K562 (cell line): Measurements from ENCODE around the gene SEC23B. TPM values are rescaled to one million over a fixed set of nuclear protein-coding genes. Genes with fewer than 3 reads are reported as not detected.
"Not testable (repeated sequence)": the region's sequence is repeated elsewhere in the genome, so short reads cannot be mapped to it uniquely, and the experiment has no call there.

Experiments
- ATAC-seq: fragments of 200-7000 bp; cut with Tn5 transposase; 3 replicates; pipeline ENCODE4 v1.9.1; 2020; ENCODE audit warnings: moderate library complexity
- BruUV-seq: library from RNA; stranded (reverse); fragments of 400-500 nt; replicated peaks from 2 replicates; lab custom pipeline; 2021; lab: Mats Ljungman, UMichigan
- CTCF ChIA-PET: fragments of 300-600 bp; formaldehyde crosslinking; extraction: SDS; loops from one replicate; lab custom pipeline; 2021; ENCODE audit warnings: low intra/inter-chr PET ratio; lab: Yijun Ruan, JAX
- POLR2A ChIA-PET: fragments of 300-600, 350-650 bp; sonication (Branson Sonifier 250); formaldehyde crosslinking; extraction: SDS; loops from one replicate; lab custom pipeline; 2021; ENCODE audit warnings: antibody characterized with exemption, inconsistent platforms; lab: Yijun Ruan, JAX
- DNase-seq, 4 experiments: peaks; one replicate each; pipeline versions ENCODE4 v3.0.0 to v3.0.0-alpha.2; 2011 to 2018; ENCODE audit warnings: low spot score in 3 of 4, mixed read lengths in 3 of 4; ENCODE audit errors: extremely low read depth in 1 of 4
- FAIRE-seq: peaks from 2 replicates; lab custom pipeline; 2011; peaks lifted over from hg19 to GRCh38; lab: Jason Lieb, UNC
- H2AFZ ChIP-seq: 2 replicates; pipeline ENCODE4 v1.6.0; 2011; ENCODE audit warnings: low read depth, low read length, control low read depth, inconsistent platforms
- H3K27ac ChIP-seq: fragments of 200-600 bp; 3 replicates; pipeline ENCODE4 v1.8.0; 2011; ENCODE audit warnings: low read depth, mild to moderate bottlenecking, control low read depth, inconsistent platforms, low read length, moderate library complexity, mixed read lengths; ENCODE audit errors: extremely low read depth
- H3K27me3 ChIP-seq, 2 experiments: fragments of 300-600 bp in 1 of 2; 2 replicates in 1 of 2; 3 replicates in 1 of 2; pipeline versions ENCODE4 v1.6.0 to v1.8.0; 2011; ENCODE audit warnings: inconsistent platforms in 2 of 2, low read length in 2 of 2, mild to moderate bottlenecking in 1 of 2, mixed read lengths in 1 of 2, moderate library complexity in 1 of 2; ENCODE audit not compliant: control insufficient read depth in 2 of 2, insufficient read depth in 2 of 2
- H3K36me3 ChIP-seq: fragments of 300-600 bp; 3 replicates; pipeline ENCODE4 v1.8.0; 2011; ENCODE audit warnings: mild to moderate bottlenecking, low read length, inconsistent platforms; ENCODE audit not compliant: control insufficient read depth, insufficient read depth
- H3K4me1 ChIP-seq, 2 experiments: fragments of 200-600 bp in 1 of 2; replicated peaks in 1 of 2; 2 replicates in 1 of 2; 3 replicates in 1 of 2; pipeline versions ENCODE4 v1.5.1 to v1.8.0; 2011; ENCODE audit warnings: inconsistent platforms in 2 of 2, low read length in 2 of 2, mild to moderate bottlenecking in 1 of 2, mixed read lengths in 1 of 2, moderate library complexity in 1 of 2; ENCODE audit not compliant: control insufficient read depth in 2 of 2, insufficient read depth in 2 of 2
- H3K4me2 ChIP-seq: 2 replicates; pipeline ENCODE4 v1.6.1; 2011; ENCODE audit warnings: low read length, control low read depth, inconsistent platforms, mixed read lengths; ENCODE audit not compliant: insufficient read depth
- H3K4me3 ChIP-seq: fragments of 200-600 bp; sonication (generic), shearing (Covaris generic); 2 replicates; pipeline ENCODE4 v1.5.1; 2016; ENCODE audit warnings: control low read depth, inconsistent platforms
- H3K79me2 ChIP-seq: fragments of 200-600 bp; 3 replicates; pipeline ENCODE4 v1.8.0; 2011; ENCODE audit warnings: low read length, inconsistent platforms; ENCODE audit not compliant: control insufficient read depth, insufficient read depth
- H3K9ac ChIP-seq, 2 experiments: 2 replicates each; pipeline versions ENCODE4 v1.6.0 to v1.6.1; 2011; ENCODE audit warnings: low read depth in 2 of 2, low read length in 2 of 2, control low read depth in 1 of 2, inconsistent platforms in 1 of 2, mild to moderate bottlenecking in 1 of 2, mixed read lengths in 1 of 2; ENCODE audit not compliant: insufficient read depth in 1 of 2
- H3K9me1 ChIP-seq: one replicate; pipeline ENCODE4 v1.6.0; 2011; ENCODE audit warnings: inconsistent platforms, mild to moderate bottlenecking, low read length, moderate library complexity; ENCODE audit not compliant: control insufficient read depth, insufficient read depth
- H3K9me3 ChIP-seq: replicated peaks from 2 replicates; pipeline ENCODE4 v1.5.1; 2011; ENCODE audit warnings: low read depth, low read length, inconsistent platforms; ENCODE audit not compliant: control insufficient read depth, insufficient read depth
- H4K20me1 ChIP-seq: replicated peaks from 2 replicates; pipeline ENCODE4 v1.6.1; 2011; ENCODE audit warnings: low read length, inconsistent platforms, mixed read lengths; ENCODE audit not compliant: control insufficient read depth, insufficient read depth
- ESRRB ChIP-seq: fragments of 250-450 bp; sonication (Bioruptor Pico); IDR thresholded peaks from 2 replicates; pipeline ENCODE4 v1.5.0; 2020; ENCODE audit warnings: mild to moderate bottlenecking, moderate library complexity, borderline replicate concordance
- HNRNPK ChIP-seq: fragments of 200-400 bp; formaldehyde crosslinking; IDR thresholded peaks from one replicate; pipeline ENCODE4 v1.6.1; 2018; ENCODE audit warnings: mild to moderate bottlenecking, low read depth, low read length; ENCODE audit not compliant: poor library complexity, severe bottlenecking
- KDM1A ChIP-seq, 2 experiments: fragments of 450-650 bp; IDR thresholded peaks; 2 replicates each; pipeline ENCODE4 v1.6.1; 2016; ENCODE audit warnings: mild to moderate bottlenecking in 2 of 2
- TFAP4 ChIP-seq: sonication (generic); formaldehyde crosslinking; IDR thresholded peaks from 2 replicates; pipeline ENCODE4 v1.8.0; 2022; ENCODE audit warnings: missing genetic modification reagents, mild to moderate bottlenecking, moderate library complexity, borderline replicate concordance
- USF2 ChIP-seq: sonication (generic); formaldehyde crosslinking; IDR thresholded peaks from 2 replicates; pipeline ENCODE4 v1.5.0; 2020; ENCODE audit warnings: missing genetic modification reagents
- ZFP36 ChIP-seq: fragments of 150-350 bp; IDR thresholded peaks from 2 replicates; pipeline ENCODE4 v1.6.1; 2018; ENCODE audit warnings: low read length, low read depth; ENCODE audit not compliant: partially characterized antibody
- ZNF518B ChIP-seq: fragments of 250-450 bp; sonication (Bioruptor Pico); IDR thresholded peaks from 2 replicates; pipeline ENCODE4 v1.5.0; 2021; ENCODE audit warnings: mild to moderate bottlenecking, moderate library complexity
- WGBS: fragments of 100-300 bp; shearing (Covaris generic); methylation state at CpG from one replicate; pipeline ENCODE4 v1.1.6; 2016; ENCODE audit warnings: low coverage, mixed read lengths; ENCODE audit not compliant: insufficient coverage; ENCODE audit errors: missing lambda C conversion rate; 5-methylcytosine and 5-hydroxymethylcytosine counted together
- in situ Hi-C: fragments of 300-500 bp; cut with MboI; formaldehyde crosslinking; loops from 4 replicates; pipeline ENCODE4 v1.15.0; 2018; ENCODE audit warnings: inconsistent platforms, mixed read lengths
- intact Hi-C: fragments of 100-400 bp; cut with micrococcal nuclease; formaldehyde crosslinking; loops from 2 replicates; pipeline ENCODE4 v1.14.2; 2022
- polyA plus RNA-seq, 8 experiments: library from polyadenylated mRNA; depleted of rRNA in 4 of 8; stranded (reverse) in 5 of 8; unstranded in 3 of 8; fragments of >200 nt; fragmentation: Nextera tagmentation in 2 of 8; fragmentation: Illumina TruSeq in 1 of 8; extraction: Ambion mirVana in 2 of 8; extraction: Trizol in 1 of 8; gene quantifications; 2 replicates each; pipeline versions ENCODE4 v1.2.1 to v1.2.3, GENCODE V29; 2011 to 2014; ENCODE audit warnings: inconsistent platforms in 1 of 8, missing spikeins in 1 of 8
- total RNA-seq, 7 experiments: library from RNA; depleted of rRNA in 6 of 7; stranded (reverse); fragments of >200 nt in 6 of 7; fragmentation: Illumina TruSeq in 2 of 7; extraction: Trizol in 2 of 7; gene quantifications; 2 replicates each; pipeline versions ENCODE4 v1.2.1 to v1.2.3, GENCODE V29; 2011 to 2021; ENCODE audit warnings: low replicate concordance in 1 of 7

SEC23B gene
- total and polyA plus RNA-seq, 9 of the 15 experiments (the other 6 are each of a cell fraction or from before 2014, with no cell fraction given): 31.7 to 70.2 (median 38.5) TPM

GRCh38 chr20:18515973-18516372 lies 8.2 kb downstream of the SEC23B start:
- Histone ChIP-seq H4K20me1 (no peaks in the 10 kb centered on the region), H3K27ac (no peak overlapping the region), H3K36me3 (peaks cover 37% of the 10 kb centered on the region), H3K4me1 (no peaks in the 10 kb centered on the region), H2AFZ (no peak overlapping the region), H3K9me1 (no peaks in the 10 kb centered on the region), H3K9me3 (no peaks in the 10 kb centered on the region), H3K4me3 (no peak overlapping the region), H3K79me2 (no peaks in the 10 kb centered on the region), H3K27me3 (no peaks in the 10 kb centered on the region), H3K9ac (no peak overlapping the region), H3K4me2 (no peak overlapping the region)
- DNase-seq (no peak), ATAC-seq (no peak), FAIRE-seq (no peak)
- TF ChIP-seq ZFP36 (no peak), TFAP4 (CRISPR knock-in tag) (no peak), USF2 (CRISPR knock-in tag) (no peak), KDM1A (IDR thresholded peaks at IDR 0.05) (no peak), HNRNPK (no peak), ESRRB (CRISPR knock-in tag) (no peak), ZNF518B (CRISPR knock-in tag) (no peak)
- intact Hi-C loops: no loop called here
- ChIA-PET POLR2A (interaction anchor here (0.8 kb wide), 1 partner anchor 8 kb away, joined by 3 read pairs; no protein-coding TSS in a partner anchor), CTCF (no interaction called here)
- no TSS peak for BruUV-seq
- in situ Hi-C loops: no loop called here

GRCh38 chr20:18522066-18522465 lies 14.3 kb downstream of the SEC23B start:
- POLR2A ChIA-PET, H3K4me2 ChIP-seq: not testable (repeated sequence)

More at GRCh38 chr20:18522066-18522465, 14.3 kb downstream of the SEC23B start:
- in situ Hi-C loops, H3K79me2 ChIP-seq, H3K4me1 ChIP-seq, ATAC-seq, H3K9me3 ChIP-seq, H3K27ac ChIP-seq, H2AFZ ChIP-seq, FAIRE-seq, BruUV-seq, CTCF ChIA-PET, H3K9ac ChIP-seq, H3K9me1 ChIP-seq, intact Hi-C loops, H3K27me3 ChIP-seq, H3K4me3 ChIP-seq, DNase-seq, H4K20me1 ChIP-seq: not testable (repeated sequence)
- 91% methylated on average over 7 of the region's 9 CpGs for WGBS
- H3K36me3 ChIP-seq: peaks cover 24% of the 10 kb centered on the region; the same call in 2 of the 3 replicates
